Duodenal mucosa (tissue), 2 donors: Measurements from ENCODE around the gene GCK.

Source experiments
- H3K27ac ChIP-seq: one replicate; pipeline ENCODE4 v1.7.0; 2013; ENCODE audit warnings: low read depth, low read length
- H3K27me3 ChIP-seq, 2 donors: one replicate each; pipeline ENCODE4 v1.7.0; 2013; ENCODE audit warnings: low read length in 2 of 2, control low read depth in 1 of 2; ENCODE audit not compliant: insufficient read depth in 2 of 2, control insufficient read depth in 1 of 2
- H3K36me3 ChIP-seq, 2 donors: one replicate each; pipeline ENCODE4 v1.7.0; 2013; ENCODE audit warnings: low read length in 2 of 2, control low read depth in 1 of 2; ENCODE audit not compliant: insufficient read depth in 2 of 2, control insufficient read depth in 1 of 2
- H3K4me1 ChIP-seq, 2 donors: one replicate each; pipeline ENCODE4 v1.7.0; 2013; ENCODE audit warnings: low read length in 2 of 2, control low read depth in 1 of 2; ENCODE audit not compliant: insufficient read depth in 2 of 2, control insufficient read depth in 1 of 2
- H3K4me3 ChIP-seq, 2 donors: one replicate each; pipeline ENCODE4 v1.7.0; 2013; ENCODE audit warnings: low read length in 2 of 2, low read depth in 1 of 2
- H3K9ac ChIP-seq, 2 donors: one replicate each; pipeline ENCODE4 v1.7.0; 2013; ENCODE audit warnings: low read length in 2 of 2, low read depth in 1 of 2
- H3K9me3 ChIP-seq, 2 donors: one replicate each; pipeline ENCODE4 v1.7.0; 2013; ENCODE audit warnings: low read length in 2 of 2, control low read depth in 1 of 2; ENCODE audit not compliant: control insufficient read depth in 1 of 2

Gene GCK

DNA sequence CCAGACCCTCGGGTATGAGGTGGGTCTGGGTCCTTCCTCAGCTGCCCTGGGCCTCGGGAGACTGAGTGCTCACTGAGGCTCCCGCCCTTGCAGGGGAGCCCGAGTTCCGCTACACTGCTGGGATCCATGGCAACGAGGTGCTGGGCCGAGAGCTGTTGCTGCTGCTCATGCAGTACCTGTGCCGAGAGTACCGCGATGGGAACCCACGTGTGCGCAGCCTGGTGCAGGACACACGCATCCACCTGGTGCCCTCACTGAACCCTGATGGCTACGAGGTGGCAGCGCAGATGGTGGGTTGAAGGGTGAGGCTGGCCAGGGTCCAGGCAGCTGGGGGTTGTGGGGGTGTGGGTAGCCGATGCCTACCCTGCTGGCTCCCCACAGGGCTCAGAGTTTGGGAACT, 77.5 kb downstream of the GCK start:
- Histone ChIP-seq H3K27ac (no peak overlapping the region), H3K27me3 (no peaks in the 10 kb centered on the region), H3K36me3 (peaks cover 8 to 19% of the 10 kb centered on the region in 2 donors), H3K9me3 (no peaks in the 10 kb centered on the region), H3K9ac (no peak overlapping the region), H3K4me3 (no peak overlapping the region), H3K4me1 (no peaks in the 10 kb centered on the region)

DNA sequence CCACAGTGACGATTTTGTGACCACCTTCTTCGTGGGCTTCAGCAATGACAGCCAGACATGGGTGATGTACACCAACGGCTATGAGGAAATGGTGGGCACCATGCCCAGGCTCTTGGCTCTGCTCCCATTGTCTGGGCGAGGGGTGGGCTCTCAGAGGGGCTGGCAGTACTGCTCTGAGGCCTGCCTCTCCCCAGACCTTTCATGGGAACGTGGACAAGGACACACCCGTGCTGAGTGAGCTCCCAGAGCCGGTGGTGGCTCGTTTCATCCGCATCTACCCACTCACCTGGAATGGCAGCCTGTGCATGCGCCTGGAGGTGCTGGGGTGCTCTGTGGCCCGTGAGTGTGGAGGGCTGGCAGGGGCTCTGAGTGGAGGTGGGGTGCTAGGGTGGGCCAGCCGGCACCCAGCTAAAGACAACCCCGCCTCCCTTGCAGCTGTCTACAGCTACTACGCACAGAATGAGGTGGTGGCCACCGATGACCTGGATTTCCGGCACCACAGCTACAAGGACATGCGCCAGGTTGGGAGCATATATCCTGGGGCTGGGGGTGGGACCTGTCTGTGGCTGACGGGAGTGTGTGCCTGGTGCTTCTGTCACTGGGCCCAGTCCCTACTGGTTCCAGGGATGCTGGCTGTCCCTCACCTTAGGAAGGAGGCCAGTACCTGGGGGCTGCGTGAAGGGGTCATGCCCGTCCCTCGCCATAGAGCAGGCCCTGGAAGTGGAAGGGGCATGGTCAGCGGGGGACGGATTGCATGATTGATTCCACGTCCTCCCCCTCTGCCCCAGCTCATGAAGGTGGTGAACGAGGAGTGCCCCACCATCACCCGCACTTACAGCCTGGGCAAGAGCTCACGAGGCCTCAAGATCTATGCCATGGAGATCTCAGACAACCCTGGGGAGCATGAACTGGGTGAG, 78.3 kb downstream of the GCK start:
- no peaks in the 10 kb centered on the region for H3K4me1 ChIP-seq
- no peak overlapping the region for H3K4me3 ChIP-seq
- H3K27me3 ChIP-seq: no peaks in the 10 kb centered on the region
- H3K9me3 ChIP-seq: no peaks in the 10 kb centered on the region
- H3K9ac ChIP-seq: no peak overlapping the region
- H3K27ac ChIP-seq: no peak overlapping the region
- peaks cover 8 to 15% of the 10 kb centered on the region in 2 donors for H3K36me3 ChIP-seq

DNA sequence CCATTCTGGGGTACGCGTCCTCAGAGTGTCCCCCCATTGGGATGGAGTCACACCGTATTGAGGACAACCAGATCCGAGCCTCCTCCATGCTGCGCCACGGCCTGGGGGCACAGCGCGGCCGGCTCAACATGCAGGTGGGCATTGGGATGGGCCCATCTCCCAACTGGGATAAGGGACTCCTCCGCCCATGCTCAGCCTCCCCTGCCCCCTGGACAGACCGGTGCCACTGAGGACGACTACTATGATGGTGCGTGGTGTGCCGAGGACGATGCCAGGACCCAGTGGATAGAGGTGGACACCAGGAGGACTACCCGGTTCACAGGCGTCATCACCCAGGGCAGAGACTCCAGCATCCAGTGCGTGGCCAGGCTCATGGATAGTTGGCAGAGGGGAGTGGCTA, 79.2 kb downstream of the GCK start:
- H3K27me3 ChIP-seq: peaks cover 3 to 6% of the 10 kb centered on the region in 2 donors
- peaks cover 4 to 7% of the 10 kb centered on the region in 2 donors for H3K36me3 ChIP-seq
- H3K9ac ChIP-seq: no peak overlapping the region
- peaks cover 0 to 6% of the 10 kb centered on the region in 2 donors for H3K4me1 ChIP-seq
- no peaks in the 10 kb centered on the region for H3K9me3 ChIP-seq
- no peak overlapping the region for H3K27ac ChIP-seq
- no peak overlapping the region for H3K4me3 ChIP-seq

DNA sequence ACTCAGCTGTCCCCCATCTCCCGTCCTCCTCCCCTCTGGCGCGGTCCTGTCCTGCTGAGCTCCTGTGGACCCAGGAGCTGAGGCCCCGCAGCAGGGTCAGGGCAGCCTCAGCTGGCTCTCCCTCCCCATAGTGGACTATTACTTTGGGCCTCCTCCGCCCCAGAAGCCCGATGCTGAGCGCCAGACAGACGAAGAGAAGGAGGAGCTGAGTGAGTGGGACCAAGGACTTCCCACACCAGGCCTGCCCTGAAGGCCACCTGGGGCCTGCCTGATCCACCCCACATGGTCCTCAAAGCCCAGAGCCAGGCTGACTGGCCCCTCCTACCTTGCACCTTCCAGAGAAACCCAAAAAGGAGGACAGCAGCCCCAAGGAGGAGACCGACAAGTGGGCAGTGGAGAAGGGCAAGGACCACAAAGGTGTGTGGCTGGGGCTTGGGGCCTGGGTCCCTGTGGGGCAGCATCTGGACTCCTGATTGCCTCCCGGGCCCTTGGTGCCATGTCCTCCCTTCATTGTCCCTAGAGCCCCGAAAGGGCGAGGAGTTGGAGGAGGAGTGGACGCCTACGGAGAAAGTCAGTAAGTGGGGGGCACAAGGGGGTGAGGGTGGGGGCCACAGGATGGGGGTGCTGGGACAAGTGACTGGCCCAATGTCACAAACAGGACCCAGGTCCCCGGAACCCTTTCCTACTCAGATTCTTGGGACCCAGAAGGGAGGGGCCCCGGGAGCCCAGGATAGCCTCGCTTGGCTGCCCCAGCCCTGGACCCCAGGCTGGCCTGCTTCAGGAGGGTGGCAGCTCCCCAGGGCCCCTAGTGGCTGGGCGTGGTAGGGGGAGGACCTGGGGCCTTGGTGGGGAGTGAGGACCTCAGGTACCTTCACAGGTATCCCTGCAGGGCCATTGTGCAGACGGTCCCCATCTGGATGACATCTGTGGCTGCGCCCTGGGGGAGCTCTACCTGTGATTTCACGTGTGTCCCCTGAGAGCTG, 80.2 kb downstream of the GCK start:
- Histone ChIP-seq H3K27me3 (peaks cover 5 to 11% of the 10 kb centered on the region in 2 donors), H3K4me3 (no peak overlapping the region), H3K4me1 (peaks cover 0 to 6% of the 10 kb centered on the region in 2 donors), H3K9ac (no peak overlapping the region), H3K36me3 (peaks cover 0 to 3% of the 10 kb centered on the region in 2 donors), H3K9me3 (no peaks in the 10 kb centered on the region), H3K27ac (no peak overlapping the region)

DNA sequence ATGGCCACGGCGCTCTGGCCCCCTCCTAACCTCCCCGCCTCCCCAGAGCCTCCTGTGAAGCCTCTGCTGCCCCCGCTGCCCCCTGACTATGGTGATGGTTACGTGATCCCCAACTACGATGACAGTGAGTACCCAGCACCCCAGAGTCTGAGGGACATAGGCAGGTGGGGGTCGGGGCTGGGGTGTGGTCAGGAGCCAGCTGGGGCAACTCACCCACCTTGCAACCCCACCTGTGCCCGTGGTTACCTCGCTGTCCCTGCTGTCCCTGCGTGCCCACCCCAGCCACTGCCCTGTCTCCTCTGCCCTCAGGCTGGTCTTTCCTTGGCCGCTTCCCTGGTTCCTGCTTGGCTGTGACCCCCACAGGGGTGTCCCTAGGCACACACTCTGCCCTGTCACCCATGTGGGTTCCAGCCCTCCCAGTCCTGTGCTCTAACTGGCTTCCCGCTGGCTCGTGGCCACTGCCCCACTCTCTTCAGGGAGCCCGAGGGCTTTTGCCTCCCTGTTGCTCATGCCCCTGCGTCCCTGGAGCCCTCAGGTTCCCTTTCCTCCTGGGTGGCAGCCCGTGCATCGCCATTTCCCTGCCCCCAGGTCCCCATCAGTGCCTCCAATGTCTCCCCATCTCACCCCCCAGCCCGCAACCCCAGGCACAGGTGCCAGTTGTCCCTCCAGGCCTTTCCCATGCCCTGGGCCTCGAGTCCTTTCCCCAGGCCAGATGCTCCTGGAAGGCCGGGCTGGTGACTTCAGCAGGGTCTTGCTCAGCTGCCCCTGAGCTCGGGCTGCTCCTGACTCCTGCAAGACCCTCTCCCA, 81.1 kb downstream of the GCK start:
- Histone ChIP-seq H3K9me3 (no peaks in the 10 kb centered on the region), H3K9ac (no peak overlapping the region), H3K4me3 (no peak overlapping the region), H3K36me3 (no peaks in the 10 kb centered on the region), H3K27ac (no peak overlapping the region), H3K4me1 (peaks cover 0 to 6% of the 10 kb centered on the region in 2 donors), H3K27me3 (peaks cover 12 to 18% of the 10 kb centered on the region in 2 donors)

DNA sequence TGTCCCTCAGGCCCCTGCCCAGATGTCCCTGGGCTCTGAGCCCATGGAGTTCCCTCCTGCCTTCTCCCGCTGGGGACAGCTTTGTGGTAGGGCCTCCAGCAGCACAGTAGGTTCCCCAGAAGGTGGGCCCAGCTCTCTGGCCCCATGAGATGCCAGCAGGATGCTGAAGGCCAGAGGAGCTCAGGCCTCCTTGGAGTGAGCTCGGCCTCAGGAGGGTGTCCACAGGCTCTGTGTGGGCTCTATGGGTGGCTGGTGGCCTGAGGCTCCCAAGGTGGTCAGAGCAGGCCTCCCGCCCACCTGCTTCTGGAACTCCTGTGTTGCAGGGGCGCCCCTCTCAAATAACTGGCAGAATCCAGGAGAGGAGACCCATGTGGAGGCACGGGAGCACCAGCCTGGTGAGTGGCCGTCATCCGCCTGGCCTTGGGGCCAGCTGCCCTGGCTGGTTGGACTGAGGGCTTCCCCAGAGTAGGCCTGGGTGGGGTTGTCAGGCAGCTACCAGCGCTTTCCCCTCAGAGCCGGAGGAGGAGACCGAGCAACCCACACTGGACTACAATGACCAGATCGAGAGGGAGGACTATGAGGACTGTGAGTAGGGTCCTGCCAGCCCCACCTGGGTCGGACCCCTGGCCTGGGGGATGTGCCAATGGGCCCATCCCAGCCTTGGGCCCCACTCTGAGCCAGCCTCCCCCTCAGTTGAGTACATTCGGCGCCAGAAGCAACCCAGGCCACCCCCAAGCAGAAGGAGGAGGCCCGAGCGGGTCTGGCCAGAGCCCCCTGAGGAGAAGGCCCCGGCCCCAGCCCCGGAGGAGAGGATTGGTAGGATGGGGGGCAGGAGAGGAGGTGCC, 81.9 kb downstream of the GCK start:
- Histone ChIP-seq H3K27me3 (peaks cover 13 to 20% of the 10 kb centered on the region in 2 donors), H3K27ac (no peak overlapping the region), H3K9ac (no peak overlapping the region), H3K9me3 (no peaks in the 10 kb centered on the region), H3K36me3 (no peaks in the 10 kb centered on the region), H3K4me3 (no peak overlapping the region), H3K4me1 (peaks cover 0 to 6% of the 10 kb centered on the region in 2 donors)

DNA sequence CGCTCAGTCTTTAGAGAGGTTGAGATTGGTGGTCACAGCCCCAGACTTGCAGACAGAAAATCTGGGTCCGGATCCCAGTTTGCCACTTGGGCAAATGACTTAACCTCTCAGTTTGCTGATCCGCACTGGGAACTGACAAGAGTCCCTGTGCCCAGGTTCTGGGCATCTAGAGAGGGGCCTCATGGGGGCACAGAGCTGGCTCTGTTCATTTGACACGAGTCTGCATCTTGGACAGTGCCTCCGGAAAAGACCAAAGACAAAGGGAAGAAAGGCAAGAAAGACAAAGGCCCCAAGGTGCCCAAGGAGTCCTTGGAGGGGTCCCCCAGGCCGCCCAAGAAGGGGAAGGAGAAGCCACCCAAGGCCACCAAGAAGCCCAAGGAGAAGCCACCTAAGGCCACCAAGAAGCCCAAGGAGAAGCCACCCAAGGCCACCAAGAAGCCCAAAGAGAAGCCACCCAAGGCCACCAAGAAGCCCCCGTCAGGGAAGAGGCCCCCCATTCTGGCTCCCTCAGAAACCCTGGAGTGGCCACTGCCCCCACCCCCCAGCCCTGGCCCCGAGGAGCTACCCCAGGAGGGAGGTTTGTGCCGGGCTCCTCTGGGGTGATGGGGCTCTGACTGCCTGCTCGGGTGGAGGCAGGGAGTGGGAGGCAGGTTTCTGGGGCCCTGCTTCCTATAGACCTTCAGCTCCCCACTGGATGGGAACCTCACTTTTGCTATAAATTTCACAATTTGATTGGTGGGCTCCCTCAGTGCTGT, 82.8 kb downstream of the GCK start:
- H3K27me3 ChIP-seq: peaks cover 13 to 20% of the 10 kb centered on the region in 2 donors
- no peak overlapping the region for H3K27ac ChIP-seq
- H3K4me3 ChIP-seq: no peak overlapping the region
- H3K36me3 ChIP-seq: no peaks in the 10 kb centered on the region
- H3K4me1 ChIP-seq: peaks cover 0 to 6% of the 10 kb centered on the region in 2 donors
- no peak overlapping the region for H3K9ac ChIP-seq
- no peaks in the 10 kb centered on the region for H3K9me3 ChIP-seq

- Histone ChIP-seq H3K4me1 (peaks cover 0 to 6% of the 10 kb centered on the region in 2 donors), H3K27me3 (peaks cover 13 to 20% of the 10 kb centered on the region in 2 donors), H3K9me3 (no peaks in the 10 kb centered on the region), H3K27ac (no peak overlapping the region), H3K9ac (peak overlapping the region in 1 of 2 donors; percentile 29), H3K36me3 (no peaks in the 10 kb centered on the region), H3K4me3 (peak overlapping the region in 1 of 2 donors; percentile 62)
Measured at GRCh38 chr7:44105832-44106231, 83.4 kb downstream of the GCK start.
